Thyroid gland (tissue), 4 donors: ENCODE measurements around the gene BAD.

Experiments used
- CTCF ChIP-seq, 6 experiments: fragments of 200-600 bp in 3 of 6; fragments of 450-650 bp in 3 of 6; sonication (generic) in 3 of 6; IDR thresholded peaks; one replicate each; pipeline ENCODE4 v1.5.1; 2016 to 2019; ENCODE audit warnings: antibody characterized with exemption in 6 of 6, mild to moderate bottlenecking in 2 of 6, inconsistent platforms in 1 of 6, moderate library complexity in 1 of 6
- POLR2A ChIP-seq, 2 donors: fragments of 450-650 bp; IDR thresholded peaks; one replicate each; pipeline ENCODE4 v1.6.1; 2017; ENCODE audit warnings: antibody characterized with exemption in 2 of 2, mild to moderate bottlenecking in 2 of 2, moderate library complexity in 1 of 2

GRCh38 chr11:64317325-64317960 lies 33.0 kb upstream of the BAD start, which contains the start of gene TRMT112:
- TF ChIP-seq CTCF (IDR thresholded peaks at IDR 0.05) (no peak), POLR2A (IDR thresholded peaks at IDR 0.05) (peak in 1 of 2 donors; percentile 85)
